Neuronal stem cell (in vitro differentiated cells): Measurements from ENCODE around the gene WDR48.

Source experiments
- DNase-seq: peaks from one replicate; pipeline ENCODE4 v3.0.0-alpha.2; 2013; ENCODE audit warnings: low spot score
- H2AFZ ChIP-seq: one replicate; pipeline ENCODE4 v1.6.1; 2013; ENCODE audit warnings: mild to moderate bottlenecking, low read length, inconsistent platforms
- H2AK5ac ChIP-seq: 2 replicates; pipeline ENCODE4 v1.6.1; 2013; ENCODE audit warnings: low read depth, mild to moderate bottlenecking, inconsistent platforms, low read length, moderate library complexity, mixed read lengths
- H2BK120ac ChIP-seq: 2 replicates; pipeline ENCODE4 v1.6.1; 2013; ENCODE audit warnings: low read depth, mild to moderate bottlenecking, inconsistent platforms, low read length, moderate library complexity, mixed read lengths
- H2BK12ac ChIP-seq: one replicate; pipeline ENCODE4 v1.6.1; 2013; ENCODE audit warnings: low read length, inconsistent platforms
- H2BK15ac ChIP-seq: 2 replicates; pipeline ENCODE4 v1.6.1; 2013; ENCODE audit warnings: mild to moderate bottlenecking, low read length, inconsistent platforms, mixed read lengths
- H2BK5ac ChIP-seq: one replicate; pipeline ENCODE4 v1.6.1; 2013; ENCODE audit warnings: inconsistent platforms, mild to moderate bottlenecking, low read length, moderate library complexity
- H3K14ac ChIP-seq: one replicate; pipeline ENCODE4 v1.6.1; 2013; ENCODE audit warnings: low read length, inconsistent platforms
- H3K18ac ChIP-seq: 2 replicates; pipeline ENCODE4 v1.6.1; 2013; ENCODE audit warnings: low read length, inconsistent platforms
- H3K23ac ChIP-seq: 2 replicates; pipeline ENCODE4 v1.6.1; 2013; ENCODE audit warnings: low read depth, mild to moderate bottlenecking, mixed read lengths, low read length, inconsistent platforms; ENCODE audit not compliant: poor library complexity
- H3K27ac ChIP-seq: replicated peaks from 3 replicates; pipeline ENCODE4 v1.5.1; 2013; ENCODE audit warnings: low read length, inconsistent platforms
- H3K27me3 ChIP-seq, 3 experiments: 2 replicates each; pipeline ENCODE4 v1.6.1; 2013; ENCODE audit warnings: low read length in 3 of 3, mild to moderate bottlenecking in 2 of 3, inconsistent platforms in 1 of 3, low read depth in 1 of 3, mixed read lengths in 1 of 3, moderate library complexity in 1 of 3; ENCODE audit not compliant: control insufficient read depth in 3 of 3, insufficient read depth in 3 of 3
- H3K36me3 ChIP-seq, 2 donors: replicated peaks in 1 of 2; 2 replicates each; pipeline ENCODE4 v1.6.1; 2013; ENCODE audit warnings: low read length in 2 of 2; ENCODE audit not compliant: control insufficient read depth in 2 of 2, insufficient read depth in 2 of 2
- H3K4ac ChIP-seq: 2 replicates; pipeline ENCODE4 v1.6.1; 2013; ENCODE audit warnings: inconsistent platforms, mild to moderate bottlenecking, low read length, moderate library complexity
- H3K4me1 ChIP-seq, 2 donors: 1 replicate in 1 of 2; 2 replicates in 1 of 2; pipeline ENCODE4 v1.6.1; 2013; ENCODE audit warnings: low read length in 2 of 2, low read depth in 1 of 2; ENCODE audit not compliant: control insufficient read depth in 2 of 2, insufficient read depth in 1 of 2
- H3K4me2 ChIP-seq: one replicate; pipeline ENCODE4 v1.6.1; 2013; ENCODE audit warnings: mild to moderate bottlenecking, low read length, inconsistent platforms; ENCODE audit not compliant: insufficient read depth, poor library complexity, severe bottlenecking
- H3K4me3 ChIP-seq, 2 donors: 2 replicates each; pipeline ENCODE4 v1.5.1; 2013; ENCODE audit warnings: low read length in 2 of 2, mild to moderate bottlenecking in 2 of 2, inconsistent platforms in 1 of 2, moderate library complexity in 1 of 2
- H3K79me1 ChIP-seq: one replicate; pipeline ENCODE4 v1.6.1; 2013; ENCODE audit warnings: low read depth, mild to moderate bottlenecking, inconsistent platforms, low read length, moderate library complexity
- H3K9ac ChIP-seq: one replicate; pipeline ENCODE4 v1.6.1; 2013; ENCODE audit warnings: mild to moderate bottlenecking, low read depth, low read length, inconsistent platforms; ENCODE audit not compliant: poor library complexity
- H3K9me3 ChIP-seq, 2 donors: replicated peaks in 1 of 2; 2 replicates each; pipeline versions ENCODE3 to v1.6.1; 2013; ENCODE audit warnings: low read length in 2 of 2, mild to moderate bottlenecking in 2 of 2, inconsistent platforms in 1 of 2, low read depth in 1 of 2, mixed read lengths in 1 of 2, moderate library complexity in 1 of 2; ENCODE audit not compliant: control insufficient read depth in 2 of 2, insufficient read depth in 1 of 2
- H4K8ac ChIP-seq: one replicate; pipeline ENCODE4 v1.6.1; 2013; ENCODE audit warnings: low read depth, mild to moderate bottlenecking, inconsistent platforms, low read length, moderate library complexity
- H4K91ac ChIP-seq: one replicate; pipeline ENCODE4 v1.6.1; 2013; ENCODE audit warnings: low read length, low read depth, mild to moderate bottlenecking, inconsistent platforms; ENCODE audit not compliant: poor library complexity
- WGBS, 2 donors: extraction: QIAGEN DNeasy Blood & Tissue Kit; methylation state at CpG; one replicate each; pipeline ENCODE4 v1.1.7; 2013; ENCODE audit warnings: missing lambda C conversion rate in 2 of 2, mixed read lengths in 1 of 2; ENCODE audit not compliant: insufficient read length in 2 of 2, insufficient replicate concordance in 1 of 2; ENCODE audit errors: extremely low coverage in 2 of 2; 5-methylcytosine and 5-hydroxymethylcytosine counted together

Gene WDR48

GRCh38 chr3:39118931-39119660 lies 67.3 kb downstream of the WDR48 start:
- Histone ChIP-seq H3K27ac (no peak overlapping the region), H2BK15ac (no peak overlapping the region), H3K27me3 (no peaks in the 10 kb centered on the region), H2BK12ac (no peak overlapping the region), H3K4me1 (no peaks in the 10 kb centered on the region), H3K4me3 (no peak overlapping the region), H3K79me1 (no peaks in the 10 kb centered on the region), H2BK120ac (no peak overlapping the region), H3K9me3 (no peaks in the 10 kb centered on the region), H3K18ac (no peak overlapping the region), H3K23ac (no peak overlapping the region), H3K4ac (no peak overlapping the region), H2AK5ac (no peak overlapping the region), H3K36me3 (peaks cover 0 to 4% of the 10 kb centered on the region in 2 donors), H4K91ac (no peak overlapping the region), H2BK5ac (no peak overlapping the region), H3K9ac (no peak overlapping the region), H4K8ac (no peak overlapping the region), H3K14ac (no peak overlapping the region), H2AFZ (no peak overlapping the region), H3K4me2 (no peak overlapping the region)
- DNase-seq, result no peak
- no CpG with 5 or more reads among the region's 5 CpGs for WGBS, 2 donors

GRCh38 chr3:39121621-39122020 lies 69.8 kb downstream of the WDR48 start:
- Histone ChIP-seq H2AFZ (no peak overlapping the region), H3K27me3 (no peaks in the 10 kb centered on the region), H4K91ac (no peak overlapping the region), H2BK12ac (no peak overlapping the region), H3K14ac (no peak overlapping the region), H3K27ac (no peak overlapping the region), H3K4me1 (no peaks in the 10 kb centered on the region), H3K23ac (no peak overlapping the region), H2BK120ac (no peak overlapping the region), H3K9ac (no peak overlapping the region), H4K8ac (no peak overlapping the region), H2BK15ac (no peak overlapping the region), H3K4me2 (no peak overlapping the region), H3K9me3 (no peaks in the 10 kb centered on the region), H3K36me3 (peaks cover 0 to 4% of the 10 kb centered on the region in 2 donors), H2AK5ac (no peak overlapping the region), H3K4ac (no peak overlapping the region), H2BK5ac (no peak overlapping the region), H3K18ac (no peak overlapping the region), H3K4me3 (no peak overlapping the region), H3K79me1 (no peaks in the 10 kb centered on the region)
- no CpG with 5 or more reads among the region's 2 CpGs for WGBS, 2 donors
- no peak for DNase-seq

GRCh38 chr3:39122813-39123212 lies 71.0 kb downstream of the WDR48 start:
- no peak overlapping the region for H4K8ac ChIP-seq
- H4K91ac ChIP-seq, result no peak overlapping the region
- no peak overlapping the region for H2AFZ ChIP-seq
- H3K14ac ChIP-seq, result no peak overlapping the region
- WGBS, 2 donors, result no CpG with 5 or more reads among the region's 1 CpG
- H3K9me3 ChIP-seq, result no peaks in the 10 kb centered on the region
- H3K4me3 ChIP-seq, result peak overlapping the region in 1 of 2 donors; percentile 44
- H3K36me3 ChIP-seq, result peaks cover 0 to 4% of the 10 kb centered on the region in 2 donors
- H2BK15ac ChIP-seq, result no peak overlapping the region
- H2BK5ac ChIP-seq, result no peak overlapping the region
- no peak overlapping the region for H3K18ac ChIP-seq
- H3K4me2 ChIP-seq, result no peak overlapping the region
- H3K27ac ChIP-seq, result no peak overlapping the region
- no peak for DNase-seq
- peaks cover 0 to 1% of the 10 kb centered on the region in 2 donors for H3K4me1 ChIP-seq
- H2AK5ac ChIP-seq, result no peak overlapping the region
- no peak overlapping the region for H2BK12ac ChIP-seq
- H3K23ac ChIP-seq, result no peak overlapping the region
- no peak overlapping the region for H2BK120ac ChIP-seq
- no peaks in the 10 kb centered on the region for H3K79me1 ChIP-seq
- H3K4ac ChIP-seq, result no peak overlapping the region
- no peak overlapping the region for H3K9ac ChIP-seq
- no peaks in the 10 kb centered on the region for H3K27me3 ChIP-seq

GRCh38 chr3:39124876-39125840 lies 73.3 kb downstream of the WDR48 start:
- Histone ChIP-seq H4K8ac (no peak overlapping the region), H3K14ac (no peak overlapping the region), H3K4me3 (no peak overlapping the region), H2AK5ac (no peak overlapping the region), H3K36me3 (peaks cover 0 to 4% of the 10 kb centered on the region in 2 donors), H2AFZ (no peak overlapping the region), H3K23ac (no peak overlapping the region), H3K4me2 (no peak overlapping the region), H2BK5ac (no peak overlapping the region), H4K91ac (no peak overlapping the region), H3K9me3 (no peaks in the 10 kb centered on the region), H2BK15ac (no peak overlapping the region), H3K4me1 (peaks cover 0 to 1% of the 10 kb centered on the region in 2 donors), H3K27ac (no peak overlapping the region), H3K4ac (no peak overlapping the region), H3K18ac (peak overlapping the region; percentile 12), H3K27me3 (no peaks in the 10 kb centered on the region), H3K9ac (peak overlapping the region; percentile 22), H2BK120ac (no peak overlapping the region), H3K79me1 (no peaks in the 10 kb centered on the region), H2BK12ac (no peak overlapping the region)
- no peak for DNase-seq
- WGBS, 2 donors, result no CpG with 5 or more reads among the region's 5 CpGs
